ENCODE data around the gene ARL15.

DNA sequence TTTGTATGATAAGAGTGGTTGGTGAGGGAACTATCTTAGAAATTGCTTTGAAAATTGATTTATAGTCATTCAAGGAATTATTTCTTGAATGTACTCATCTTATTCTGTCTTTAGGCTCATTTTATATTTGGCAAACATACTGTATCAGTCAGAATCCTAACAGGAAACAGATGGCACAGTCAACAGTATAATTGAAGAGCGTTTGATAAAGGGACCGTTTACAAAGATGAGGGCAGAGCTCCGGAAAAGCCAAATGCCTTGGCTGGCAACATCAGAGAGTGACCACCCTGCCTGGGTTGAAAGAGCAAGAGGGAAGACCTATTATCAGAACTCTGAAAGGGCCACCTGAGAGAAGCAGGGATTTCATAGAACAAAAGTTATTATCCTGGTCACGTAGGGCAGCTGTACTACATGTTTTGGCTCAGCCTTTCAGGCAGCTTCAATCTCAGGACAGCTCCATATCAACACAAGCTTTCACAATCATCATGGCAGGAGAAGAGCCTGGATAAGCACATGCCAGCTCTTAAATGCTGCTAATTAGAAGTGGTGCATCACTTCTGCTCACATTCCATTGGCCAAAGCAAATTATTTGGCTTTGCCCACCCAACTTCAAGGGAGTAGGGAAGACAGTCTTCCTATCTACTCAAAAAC is 47.2 kb upstream of the ARL15 start:
- TF ChIP-seq CTCF (IDR thresholded peaks at IDR 0.05; ENCODE audit: low read depth, low read length, missing input control): no peak
- no peak for TF ChIP-seq JUND (IDR thresholded peaks at IDR 0.05)
- TF ChIP-seq, protein P1, sequence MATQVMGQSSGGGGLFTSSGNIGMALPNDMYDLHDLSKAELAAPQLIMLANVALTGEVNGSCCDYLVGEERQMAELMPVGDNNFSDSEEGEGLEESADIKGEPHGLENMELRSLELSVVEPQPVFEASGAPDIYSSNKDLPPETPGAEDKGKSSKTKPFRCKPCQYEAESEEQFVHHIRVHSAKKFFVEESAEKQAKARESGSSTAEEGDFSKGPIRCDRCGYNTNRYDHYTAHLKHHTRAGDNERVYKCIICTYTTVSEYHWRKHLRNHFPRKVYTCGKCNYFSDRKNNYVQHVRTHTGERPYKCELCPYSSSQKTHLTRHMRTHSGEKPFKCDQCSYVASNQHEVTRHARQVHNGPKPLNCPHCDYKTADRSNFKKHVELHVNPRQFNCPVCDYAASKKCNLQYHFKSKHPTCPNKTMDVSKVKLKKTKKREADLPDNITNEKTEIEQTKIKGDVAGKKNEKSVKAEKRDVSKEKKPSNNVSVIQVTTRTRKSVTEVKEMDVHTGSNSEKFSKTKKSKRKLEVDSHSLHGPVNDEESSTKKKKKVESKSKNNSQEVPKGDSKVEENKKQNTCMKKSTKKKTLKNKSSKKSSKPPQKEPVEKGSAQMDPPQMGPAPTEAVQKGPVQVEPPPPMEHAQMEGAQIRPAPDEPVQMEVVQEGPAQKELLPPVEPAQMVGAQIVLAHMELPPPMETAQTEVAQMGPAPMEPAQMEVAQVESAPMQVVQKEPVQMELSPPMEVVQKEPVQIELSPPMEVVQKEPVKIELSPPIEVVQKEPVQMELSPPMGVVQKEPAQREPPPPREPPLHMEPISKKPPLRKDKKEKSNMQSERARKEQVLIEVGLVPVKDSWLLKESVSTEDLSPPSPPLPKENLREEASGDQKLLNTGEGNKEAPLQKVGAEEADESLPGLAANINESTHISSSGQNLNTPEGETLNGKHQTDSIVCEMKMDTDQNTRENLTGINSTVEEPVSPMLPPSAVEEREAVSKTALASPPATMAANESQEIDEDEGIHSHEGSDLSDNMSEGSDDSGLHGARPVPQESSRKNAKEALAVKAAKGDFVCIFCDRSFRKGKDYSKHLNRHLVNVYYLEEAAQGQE (IDR thresholded peaks at IDR 0.05): no peak
- TF ChIP-seq GABPA (IDR thresholded peaks at IDR 0.05 in 1 of 2, conservative IDR thresholded peaks at IDR 0.05 in 1 of 2): no peak
- no peak for TF ChIP-seq TAF1 (conservative IDR thresholded peaks at IDR 0.05)
- no peak for TF ChIP-seq ZBTB33 (IDR thresholded peaks at IDR 0.05)
- no peak for TF ChIP-seq RAD21 (IDR thresholded peaks at IDR 0.05)
- TF ChIP-seq SP1 (IDR thresholded peaks at IDR 0.05): no peak
- no peak for TF ChIP-seq YY1 (IDR thresholded peaks at IDR 0.05)

All from liver (tissue), 3 donors.